Measurements from ENCODE around the gene ALG12. TPM values are rescaled to one million over a fixed set of nuclear protein-coding genes. Genes with fewer than 3 reads are reported as not detected.

The ALG12 gene
- total and polyA plus RNA-seq, 2 of the 8 experiments (the other 6 are each of a cell fraction or from before 2014, with no cell fraction given), result 13.4 to 22.5 TPM

DNA sequence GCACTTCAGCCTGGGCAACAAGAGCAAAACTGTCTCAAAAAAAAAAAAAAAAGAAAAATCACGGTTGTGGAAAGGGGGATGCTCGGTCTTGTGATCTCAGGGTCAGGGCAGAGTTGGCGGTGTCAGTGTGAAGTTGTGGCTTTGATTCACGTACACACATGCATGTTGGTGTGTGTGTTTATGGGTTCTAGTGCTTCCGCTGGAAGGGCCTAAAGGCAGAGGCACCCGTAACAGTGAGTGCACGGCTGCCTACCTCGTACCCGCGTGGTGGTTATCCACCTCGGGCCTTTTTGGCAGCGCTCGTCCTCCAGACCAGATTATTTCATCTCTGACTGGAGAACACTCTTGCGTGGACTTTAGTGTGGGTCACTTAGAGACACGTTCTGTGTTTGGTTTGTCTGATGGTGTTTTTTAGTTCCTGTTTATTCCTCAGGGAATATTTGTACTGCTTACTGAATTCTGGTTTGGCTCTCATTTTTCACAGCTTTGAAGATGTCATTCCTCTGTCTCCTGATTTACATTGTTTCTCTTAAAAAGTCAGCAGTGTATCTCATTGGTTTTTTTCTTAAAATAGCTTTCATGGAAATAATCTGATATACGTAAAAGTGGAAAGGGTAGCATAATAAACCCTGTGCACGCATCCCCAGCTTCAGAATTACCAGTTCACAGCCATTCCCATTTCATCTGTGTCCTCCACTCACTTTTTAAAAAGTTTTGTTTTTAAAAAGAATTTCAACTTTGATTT lies 49.0 kb downstream of the ALG12 start:
- Histone ChIP-seq H2BK120ac (replicated peaks; ENCODE audit: low read depth, low read length) (peak overlapping the region; percentile 28), H2AFZ (ENCODE audit: low read length) (no peak overlapping the region), H3K4me2 (ENCODE audit: insufficient read depth in 1 of 2, low read depth in 2 of 2, low read length in 2 of 2) (no peak overlapping the region), H4K8ac (ENCODE audit: extremely low read depth, insufficient read depth, low read length) (no peak overlapping the region), H2BK5ac (ENCODE audit: low read depth, low read length) (no peak overlapping the region; the same call in 1 of the 2 replicates), H3K14ac (ENCODE audit: insufficient read length) (no peak overlapping the region), H4K20me1 (replicated peaks in 1 of 2; ENCODE audit: control insufficient read depth in 1 of 2, insufficient read depth in 2 of 2, low read length in 2 of 2) (peaks cover 9 to 21% of the 10 kb centered on the region in 2 experiments), H3K18ac (ENCODE audit: extremely low read depth, low read length) (no peak overlapping the region), H3K9me3 (ENCODE audit: insufficient read depth in 2 of 2, low read depth in 1 of 2, low read length in 1 of 2) (peaks cover 9 to 10% of the 10 kb centered on the region in 2 experiments), H3K56ac (replicated peaks; ENCODE audit: insufficient read length, low read depth, low read length) (no peak overlapping the region), H3K79me1 (ENCODE audit: low read depth, low read length) (peaks cover 22% of the 10 kb centered on the region), H2AK5ac (ENCODE audit: low read depth, low read length) (no peak overlapping the region), H3K27me3 (replicated peaks in 1 of 4; ENCODE audit: control insufficient read depth in 3 of 4, extremely low read depth in 1 of 4, insufficient read depth in 3 of 4, low read length in 3 of 4) (no peaks in the 10 kb centered on the region), H2BK12ac (ENCODE audit: low read depth, low read length) (no peak overlapping the region), H2BK15ac (ENCODE audit: low read length) (no peak overlapping the region), H2BK20ac (ENCODE audit: low read length) (no peak overlapping the region), H4K91ac (replicated peaks; ENCODE audit: insufficient read length, low read length) (no peak overlapping the region), H3K9ac (replicated peaks in 1 of 4; ENCODE audit: extremely low read depth in 1 of 4, low read depth in 3 of 4, low read length in 3 of 4) (no peak overlapping the region), H3K23ac (ENCODE audit: insufficient read length) (no peak overlapping the region), H3K23me2 (ENCODE audit: low read depth, low read length) (no peaks in the 10 kb centered on the region), H3K36me3 (ENCODE audit: control insufficient read depth in 2 of 4, insufficient read depth in 4 of 4, low read length in 3 of 4) (peaks cover 0 to 6% (median 0%) of the 10 kb centered on the region in 4 experiments; a peak in 3 of 8 replicates), H3K4ac (replicated peaks; ENCODE audit: insufficient read length, low read depth, low read length) (no peak overlapping the region), H3K27ac (ENCODE audit: low read depth, low read length) (no peak overlapping the region), H4K5ac (ENCODE audit: insufficient read length, low read depth, low read length) (no peak overlapping the region), H3K4me1 (replicated peaks in 1 of 4; ENCODE audit: control insufficient read depth in 3 of 4, insufficient read depth in 4 of 4, low read length in 3 of 4) (no peaks in the 10 kb centered on the region), H3K79me2 (ENCODE audit: control insufficient read depth in 1 of 2, insufficient read depth in 2 of 2, low read length in 2 of 2) (peaks cover 23 to 90% of the 10 kb centered on the region in 2 experiments), H3K4me3 (ENCODE audit: extremely low read depth in 1 of 4, insufficient read depth in 2 of 4, low read depth in 3 of 4, low read length in 4 of 4) (no peak overlapping the region)
- CTCF ChIA-PET (ENCODE audit: partially characterized antibody), result interaction anchor here (0.7 to 3.0 kb wide), 3 partner anchors 9 to 142 kb away, joined by 3 to 9 read pairs (median 4); no protein-coding TSS in a partner anchor
- FAIRE-seq, result no peak
- no peak for DNase-seq (ENCODE audit: low read depth in 1 of 2, low spot score in 2 of 2)
- 91% methylated on average over 17 of the region's 17 CpGs; no CpG with 5 or more reads in 1 of the 2 experiments for WGBS, 2 experiments (ENCODE audit: extremely low coverage in 1 of 2, insufficient coverage in 1 of 2, insufficient read length in 1 of 2, insufficient replicate concordance in 2 of 2, low coverage in 1 of 2, low lambda C conversion rate in 2 of 2, missing lambda C conversion rate in 1 of 2)
- POLR2A ChIA-PET (ENCODE audit: partially characterized antibody), result no interaction called here
- TF ChIP-seq CEBPB (IDR thresholded peaks at IDR 0.05; ENCODE audit: low read depth, low read length) (no peak), YY1 (IDR thresholded peaks at IDR 0.05; ENCODE audit: low read depth, low read length) (no peak), EGR1 (IDR thresholded peaks at IDR 0.05; ENCODE audit: borderline replicate concordance, low read depth, low read length) (no peak), SRF (IDR thresholded peaks at IDR 0.05; ENCODE audit: low read depth, low read length) (no peak), POLR2AphosphoS5 (IDR thresholded peaks at IDR 0.05; ENCODE audit: low read depth, low read length) (no peak), CBX5 (IDR thresholded peaks at IDR 0.05; ENCODE audit: low read depth, low read length) (no peak), KDM1A (IDR thresholded peaks at IDR 0.05; ENCODE audit: borderline replicate concordance, low read length) (no peak), CHD2 (IDR thresholded peaks at IDR 0.05; ENCODE audit: low read length) (no peak), NANOG (IDR thresholded peaks at IDR 0.05; ENCODE audit: insufficient read depth, low read depth, low read length, poor library complexity, severe bottlenecking) (no peak), CHD1 (IDR thresholded peaks at IDR 0.05; ENCODE audit: low read depth, low read length) (no peak), RBBP5 (IDR thresholded peaks at IDR 0.05; ENCODE audit: borderline replicate concordance, low read depth, low read length) (no peak), NRF1 (IDR thresholded peaks at IDR 0.05; ENCODE audit: low read depth, low read length) (no peak), KDM4A (IDR thresholded peaks at IDR 0.05; ENCODE audit: low read depth, low read length, severe bottlenecking) (no peak), RFX5 (IDR thresholded peaks at IDR 0.05; ENCODE audit: borderline replicate concordance, low read depth, low read length) (no peak)

All from H1 (cell line).